GM12873 (cell line): Measurements from ENCODE around the gene ITGA8.
A peak's percentile ranks its signal among the peaks of the same experiment; 100 is the strongest.

Experiments
- TF ChIP-seq, protein P1 (sequence below): IDR thresholded peaks from 2 replicates; pipeline ENCODE4 v1.5.1; 2012; ENCODE audit warnings: low read depth, mild to moderate bottlenecking, moderate library complexity, low read length, control low read depth; ENCODE audit not compliant: insufficient read depth; ENCODE audit errors: missing control alignments

Gene ITGA8

GRCh38 chr10:15751046-15751445, 31.3 kb upstream of the ITGA8 start:
- TF ChIP-seq, protein P1, sequence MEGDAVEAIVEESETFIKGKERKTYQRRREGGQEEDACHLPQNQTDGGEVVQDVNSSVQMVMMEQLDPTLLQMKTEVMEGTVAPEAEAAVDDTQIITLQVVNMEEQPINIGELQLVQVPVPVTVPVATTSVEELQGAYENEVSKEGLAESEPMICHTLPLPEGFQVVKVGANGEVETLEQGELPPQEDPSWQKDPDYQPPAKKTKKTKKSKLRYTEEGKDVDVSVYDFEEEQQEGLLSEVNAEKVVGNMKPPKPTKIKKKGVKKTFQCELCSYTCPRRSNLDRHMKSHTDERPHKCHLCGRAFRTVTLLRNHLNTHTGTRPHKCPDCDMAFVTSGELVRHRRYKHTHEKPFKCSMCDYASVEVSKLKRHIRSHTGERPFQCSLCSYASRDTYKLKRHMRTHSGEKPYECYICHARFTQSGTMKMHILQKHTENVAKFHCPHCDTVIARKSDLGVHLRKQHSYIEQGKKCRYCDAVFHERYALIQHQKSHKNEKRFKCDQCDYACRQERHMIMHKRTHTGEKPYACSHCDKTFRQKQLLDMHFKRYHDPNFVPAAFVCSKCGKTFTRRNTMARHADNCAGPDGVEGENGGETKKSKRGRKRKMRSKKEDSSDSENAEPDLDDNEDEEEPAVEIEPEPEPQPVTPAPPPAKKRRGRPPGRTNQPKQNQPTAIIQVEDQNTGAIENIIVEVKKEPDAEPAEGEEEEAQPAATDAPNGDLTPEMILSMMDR, result no peak

GRCh38 chr10:15748126-15748525, 28.4 kb upstream of the ITGA8 start:
- TF ChIP-seq, protein P1, result no peak

- TF ChIP-seq, protein P1, result no peak
These were observed 27.9 kb upstream of the ITGA8 start for GRCh38 chr10:15747632-15748031.

GRCh38 chr10:15745751-15746150, 26.0 kb upstream of the ITGA8 start:
- TF ChIP-seq, protein P1, result no peak

DNA sequence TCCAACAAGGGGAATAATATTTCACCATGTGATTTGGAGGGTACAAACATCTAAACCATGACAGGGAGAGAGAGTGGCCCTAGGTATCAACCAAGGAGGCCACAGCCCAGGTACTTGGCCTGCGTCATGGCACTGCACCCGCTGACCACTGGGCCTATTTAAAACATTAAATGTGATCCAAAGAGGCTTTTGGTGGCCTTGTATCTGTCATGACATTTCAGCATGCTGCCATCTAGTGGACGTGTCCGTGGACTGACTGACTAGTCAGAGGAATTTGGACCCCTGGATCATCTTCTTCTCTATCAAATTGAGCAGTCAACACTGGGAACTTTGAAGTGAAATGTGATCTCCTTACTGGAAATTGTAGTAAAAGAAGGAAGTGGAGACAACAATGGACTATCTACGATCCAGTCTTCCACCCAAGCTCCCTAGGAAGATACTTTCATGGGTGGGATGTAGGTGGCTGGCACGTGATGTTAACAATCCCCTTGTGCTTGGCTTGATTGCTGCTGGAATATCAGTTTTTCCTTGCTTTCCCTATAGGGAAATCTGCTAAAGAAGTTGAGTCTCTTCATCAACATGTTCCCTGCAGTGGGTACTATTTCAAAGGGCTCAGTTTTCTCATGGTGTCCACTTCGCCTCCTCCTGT, 24.6 kb upstream of the ITGA8 start:
- TF ChIP-seq, protein P1, result peak; percentile 73

GRCh38 chr10:15743443-15743842, 23.7 kb upstream of the ITGA8 start:
- TF ChIP-seq, protein P1, result no peak

DNA sequence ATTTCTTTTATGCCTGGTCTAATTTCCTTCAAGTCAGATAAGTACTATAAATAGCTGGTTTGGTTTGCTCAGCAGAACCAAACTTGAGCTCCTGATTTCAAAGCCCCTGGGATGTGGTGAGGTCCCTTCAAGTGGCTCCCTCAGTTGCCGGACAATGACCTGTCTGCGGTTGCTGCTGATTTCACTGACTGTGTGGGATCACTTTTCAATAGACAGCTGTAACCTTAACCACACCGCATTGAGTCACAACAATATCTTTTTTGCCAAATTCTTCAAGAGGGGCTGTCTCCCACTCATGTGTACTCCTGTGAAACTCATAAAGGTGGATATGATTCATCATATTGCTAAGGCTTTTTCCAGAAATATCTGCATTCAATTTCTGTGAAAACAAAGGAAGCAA, 23.1 kb upstream of the ITGA8 start:
- TF ChIP-seq, protein P1, result no peak
